GM12865 (cell line): ENCODE results near the gene NRL.

Experiments
- DNase-seq: peaks from one replicate; pipeline ENCODE4 v3.0.0; 2010; ENCODE audit warnings: low read depth
- H3K4me3 ChIP-seq: 2 replicates; pipeline ENCODE4 v1.5.1; 2011; ENCODE audit warnings: mild to moderate bottlenecking, low read depth, low read length, control low read depth
- CTCF ChIP-seq: IDR thresholded peaks from 2 replicates; pipeline ENCODE4 v1.5.1; 2011; ENCODE audit warnings: low read length, control low read depth, low read depth, inconsistent platforms; ENCODE audit not compliant: insufficient read depth; ENCODE audit errors: missing control alignments

NRL gene

DNA sequence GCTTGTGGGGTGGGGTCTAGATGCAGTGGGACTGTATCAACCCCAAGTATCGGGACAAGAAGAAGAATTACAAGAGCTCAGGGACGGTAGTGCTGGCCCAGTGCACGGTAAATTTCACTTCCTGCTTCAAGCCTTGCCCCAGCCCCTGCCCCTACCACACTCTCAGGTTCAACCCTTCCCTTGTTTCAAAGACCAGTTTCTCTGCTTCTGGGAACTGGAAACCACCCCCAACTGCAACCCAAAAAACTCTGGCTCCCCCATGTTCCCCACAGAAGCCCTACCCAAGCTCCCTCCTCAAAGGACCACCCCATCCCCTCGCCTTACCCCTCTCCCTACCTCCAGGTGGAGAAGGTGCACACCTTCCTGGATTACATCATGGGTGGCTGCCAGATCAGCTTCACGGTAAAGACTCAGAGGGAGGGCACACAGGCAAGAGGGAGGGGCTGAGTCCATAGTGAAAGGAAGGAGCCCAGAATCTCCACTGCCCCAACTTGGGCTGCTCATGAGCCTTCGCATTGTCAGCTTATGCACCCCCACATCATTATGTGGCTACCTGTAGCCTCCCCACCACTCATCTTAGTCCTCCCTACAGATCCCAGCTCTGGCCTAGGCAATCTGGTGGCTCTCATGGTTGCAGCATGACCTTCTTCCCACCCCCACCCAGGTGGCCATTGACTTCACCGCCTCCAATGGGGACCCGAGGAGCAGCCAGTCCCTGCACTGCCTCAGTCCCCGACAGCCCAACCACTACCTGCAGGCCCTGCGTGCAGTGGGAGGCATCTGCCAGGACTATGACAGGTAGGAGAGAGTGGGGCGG is 39.1 kb downstream of the NRL start:
- DNase-seq, result peak; percentile 59
- no peak overlapping the region for H3K4me3 ChIP-seq
- TF ChIP-seq CTCF, result no peak

GRCh38 chr14:24074625-24075484 is 39.9 kb downstream of the NRL start:
- TF ChIP-seq CTCF, result no peak
- no peak overlapping the region for H3K4me3 ChIP-seq
- DNase-seq, result no peak

DNA sequence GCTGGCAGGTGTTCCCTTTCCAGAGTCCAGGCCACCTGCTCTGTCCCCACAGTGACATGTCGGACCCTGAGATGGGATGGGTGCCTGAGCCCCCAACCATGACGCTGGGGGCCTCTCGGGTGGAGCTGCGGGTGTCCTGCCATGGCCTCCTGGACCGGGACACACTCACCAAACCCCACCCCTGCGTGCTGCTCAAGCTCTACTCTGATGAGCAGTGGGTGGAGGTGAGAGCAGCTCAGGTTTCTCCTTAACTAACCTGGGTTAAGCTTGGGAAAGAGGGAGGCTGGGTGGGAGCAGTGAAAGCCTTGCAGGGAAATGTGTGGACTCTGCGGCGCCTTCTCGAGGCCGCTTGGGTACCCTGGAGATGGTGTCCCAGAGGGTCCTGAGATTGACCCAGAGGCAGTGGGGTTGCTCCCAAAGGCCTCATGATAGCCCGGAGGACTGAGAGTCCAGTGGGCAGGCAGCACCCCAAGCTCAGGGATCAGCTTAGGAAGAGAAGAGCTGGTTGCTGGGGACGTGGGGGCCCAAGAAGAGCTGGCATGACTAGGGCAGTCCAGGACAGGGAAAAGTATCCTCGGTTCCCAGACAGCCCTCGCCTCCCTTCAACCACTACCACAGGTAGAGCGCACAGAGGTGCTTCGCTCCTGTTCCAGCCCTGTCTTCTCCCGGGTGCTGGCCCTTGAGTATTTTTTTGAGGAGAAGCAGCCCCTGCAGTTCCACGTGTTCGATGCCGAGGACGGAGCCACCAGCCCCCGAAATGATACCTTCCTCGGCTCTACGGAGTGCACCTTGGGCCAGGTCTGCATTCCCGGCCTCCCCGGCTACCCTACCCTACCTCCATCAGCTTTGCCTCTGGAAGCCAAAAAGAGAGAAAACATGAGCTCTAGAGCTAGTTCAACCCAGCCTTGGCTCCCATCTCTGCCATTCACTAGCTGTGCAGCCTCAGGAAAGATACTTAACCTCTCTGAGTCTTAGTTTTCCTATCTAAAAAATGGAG is 41.6 kb downstream of the NRL start:
- TF ChIP-seq CTCF, result no peak
- no peak overlapping the region for H3K4me3 ChIP-seq
- no peak for DNase-seq

- no peak for TF ChIP-seq CTCF
- H3K4me3 ChIP-seq, result no peak overlapping the region
- DNase-seq, result no peak
These were observed 42.3 kb downstream of the NRL start for GRCh38 chr14:24072436-24072835.

DNA sequence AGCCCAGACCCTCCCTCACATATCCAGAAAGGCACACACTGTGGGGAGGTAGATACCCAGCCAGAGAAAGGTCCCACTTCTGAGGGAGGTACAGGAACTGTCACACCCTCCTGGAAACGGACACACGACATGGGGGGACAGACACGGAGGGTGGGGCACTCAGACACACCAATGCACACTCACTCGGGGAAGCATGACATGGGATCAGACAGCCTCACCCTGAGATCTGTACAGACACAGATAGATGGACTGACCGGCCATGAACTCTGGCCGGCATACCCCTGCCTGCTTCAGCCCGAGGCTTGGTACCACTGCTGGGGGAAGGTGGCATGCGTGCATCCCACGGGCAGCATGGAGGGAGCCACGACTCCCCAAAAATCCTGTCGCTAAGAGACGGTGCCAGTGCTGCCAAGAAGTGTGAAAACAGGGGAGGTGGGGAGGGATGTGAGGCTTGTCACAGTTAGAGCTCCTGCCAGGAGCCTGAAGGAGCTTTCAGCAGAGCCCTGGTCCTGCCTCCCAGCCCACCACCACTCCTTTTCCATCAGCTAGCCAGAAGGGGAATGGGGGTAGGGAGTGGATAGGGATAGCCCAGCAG is 42.8 kb downstream of the NRL start:
- TF ChIP-seq CTCF, result no peak
- no peak overlapping the region for H3K4me3 ChIP-seq
- no peak for DNase-seq

DNA sequence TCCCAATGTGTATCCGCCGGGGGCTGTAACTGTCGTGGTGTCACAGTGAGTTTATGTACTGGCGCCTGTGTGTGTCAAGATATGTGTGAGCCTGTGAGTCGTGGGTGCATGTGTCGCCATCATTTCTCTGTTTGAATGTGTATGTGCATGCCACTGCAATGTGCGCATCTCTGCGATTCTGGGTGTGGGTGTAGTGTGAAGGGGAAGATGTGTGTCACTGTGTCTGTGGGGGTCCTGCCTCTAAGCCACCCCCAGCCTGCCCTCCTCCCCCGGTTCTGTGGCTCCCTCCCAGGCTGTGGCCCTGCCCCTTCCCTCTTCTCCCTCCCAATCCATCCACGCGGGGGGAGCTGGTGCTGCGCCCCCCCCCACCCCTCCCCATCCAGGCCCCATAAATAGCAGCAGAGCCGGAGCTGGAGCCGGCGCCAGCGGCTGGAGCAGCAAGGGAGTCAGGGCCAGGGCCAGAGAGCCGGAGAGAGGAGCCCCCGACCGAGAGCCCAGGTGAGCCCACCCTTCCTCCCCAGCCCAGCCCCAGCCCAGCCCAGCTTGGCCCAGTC is 43.5 kb downstream of the NRL start, which contains the start of gene CPNE6:
CPNE6 (plus strand) TSS at position 419 of the 554 bp plus-strand sequence. CDS start 1,375 bp downstream, outside the sequence.
- H3K4me3 ChIP-seq, result no peak within 1 kb of the TSS
- DNase-seq, result no peak
- no peak for TF ChIP-seq CTCF
